GM15510 (cell line): ENCODE data around the gene CAPN2.
A peak's percentile ranks its signal among the peaks of the same experiment; 100 is the strongest.

ENCODE experiments used
- POLR2A ChIP-seq: IDR thresholded peaks from 3 replicates; pipeline ENCODE4 v1.6.1; 2011; ENCODE audit warnings: borderline replicate concordance; ENCODE audit not compliant: insufficient read length; ENCODE audit errors: extremely low read depth

Gene CAPN2

GRCh38 chr1:223708651-223709268 lies 3.6 kb upstream of the CAPN2 start:
- TF ChIP-seq POLR2A: no peak

DNA sequence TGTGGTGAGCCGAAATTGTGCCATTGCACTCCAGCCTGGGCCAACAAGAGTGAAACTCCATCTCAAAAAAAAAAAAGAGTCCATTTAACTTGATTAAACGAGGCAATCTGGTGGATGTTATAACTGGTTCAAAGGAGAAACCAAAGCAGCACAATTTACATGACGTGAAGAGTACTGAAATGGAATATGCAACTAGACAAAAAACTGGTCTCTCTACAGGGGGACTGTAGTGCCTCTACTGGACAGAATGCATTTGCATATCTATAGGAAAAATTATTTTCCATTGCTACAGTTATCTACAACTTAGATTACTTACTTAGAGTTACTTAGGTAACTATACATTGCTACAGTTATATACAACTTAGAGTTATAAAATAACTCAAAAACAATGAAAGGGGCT lies 2.7 kb upstream of the CAPN2 start:
- no peak for TF ChIP-seq POLR2A

DNA sequence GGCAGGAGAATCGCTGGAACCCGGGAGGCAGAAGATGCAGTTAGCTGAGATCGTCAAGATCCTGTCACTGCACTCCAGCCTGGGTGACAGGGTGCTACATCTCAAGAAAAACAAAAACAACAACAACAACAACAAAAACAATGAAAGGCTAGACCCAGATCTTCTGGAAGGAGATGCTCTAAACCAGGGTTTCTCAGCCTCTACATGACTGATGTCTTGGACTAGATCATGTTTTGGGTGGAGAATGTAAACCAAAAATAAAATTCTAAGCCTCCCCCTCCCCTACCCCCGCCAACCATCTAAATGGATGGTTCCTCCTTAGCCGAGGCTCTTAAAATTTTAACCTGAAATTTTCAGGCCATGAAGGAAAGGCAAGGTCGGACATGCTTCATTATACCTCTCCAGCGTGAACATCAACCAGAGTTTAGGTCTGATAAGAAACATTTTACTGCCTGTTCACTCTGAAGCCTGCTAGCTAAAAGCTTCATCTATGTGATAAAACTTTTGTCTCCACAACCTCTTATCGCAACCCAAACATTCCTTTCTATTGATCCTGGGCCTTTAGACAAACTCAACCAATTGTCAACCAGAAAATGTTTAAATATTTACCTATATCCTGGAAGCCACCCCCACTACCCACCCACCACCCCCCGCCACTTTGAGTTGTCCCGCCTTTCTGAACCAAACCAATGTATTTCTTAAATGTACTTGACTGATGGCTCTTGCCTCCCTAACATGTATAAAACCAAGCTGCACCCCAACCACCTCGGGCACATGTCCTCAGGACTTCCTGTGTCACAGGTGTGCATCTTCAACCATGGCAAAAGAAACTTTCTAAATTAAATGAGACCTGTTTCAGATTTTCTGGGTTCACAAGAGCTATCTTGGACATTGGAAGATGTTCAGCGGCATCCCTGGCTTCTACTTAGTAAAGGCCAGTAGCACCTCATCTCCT lies 1.9 kb upstream of the CAPN2 start:
- no peak for TF ChIP-seq POLR2A

- no peak for TF ChIP-seq POLR2A
These were observed 1.2 kb upstream of the CAPN2 start for GRCh38 chr1:223711173-223711572.

- TF ChIP-seq POLR2A: no peak
These were observed 569 bp upstream of the CAPN2 start for GRCh38 chr1:223711747-223712193.

DNA sequence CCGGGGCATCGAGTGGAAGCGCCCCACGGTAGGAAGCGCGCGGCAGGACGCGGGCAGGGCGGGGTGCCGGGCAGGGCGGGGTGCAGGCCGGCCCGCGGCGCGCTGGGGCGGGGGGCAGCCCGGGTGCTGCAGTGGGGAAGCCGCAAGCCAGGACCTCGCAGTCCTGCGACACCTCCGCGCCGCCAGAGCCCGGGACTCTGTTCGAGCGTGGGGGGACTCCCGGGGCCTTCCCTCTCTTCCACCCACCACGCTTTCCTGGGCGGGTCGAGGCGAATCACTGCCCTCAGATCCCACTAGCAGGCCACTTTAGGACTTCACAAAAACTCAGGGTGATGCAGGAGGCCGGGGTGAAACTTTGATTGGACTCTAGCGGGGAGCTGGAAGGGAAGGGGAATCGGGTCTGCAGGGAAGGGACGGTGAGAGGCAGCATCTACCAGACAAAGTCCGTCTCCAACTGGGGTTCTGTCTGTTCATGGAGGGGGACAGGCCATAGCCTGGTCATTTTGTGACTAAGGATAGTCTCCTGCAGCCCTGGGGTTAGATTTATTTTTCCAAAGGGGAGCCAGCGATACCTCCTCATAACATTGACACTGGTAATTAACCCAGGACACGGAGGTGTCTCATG lies 623 bp downstream of the CAPN2 start:
- TF ChIP-seq POLR2A: no peak

DNA sequence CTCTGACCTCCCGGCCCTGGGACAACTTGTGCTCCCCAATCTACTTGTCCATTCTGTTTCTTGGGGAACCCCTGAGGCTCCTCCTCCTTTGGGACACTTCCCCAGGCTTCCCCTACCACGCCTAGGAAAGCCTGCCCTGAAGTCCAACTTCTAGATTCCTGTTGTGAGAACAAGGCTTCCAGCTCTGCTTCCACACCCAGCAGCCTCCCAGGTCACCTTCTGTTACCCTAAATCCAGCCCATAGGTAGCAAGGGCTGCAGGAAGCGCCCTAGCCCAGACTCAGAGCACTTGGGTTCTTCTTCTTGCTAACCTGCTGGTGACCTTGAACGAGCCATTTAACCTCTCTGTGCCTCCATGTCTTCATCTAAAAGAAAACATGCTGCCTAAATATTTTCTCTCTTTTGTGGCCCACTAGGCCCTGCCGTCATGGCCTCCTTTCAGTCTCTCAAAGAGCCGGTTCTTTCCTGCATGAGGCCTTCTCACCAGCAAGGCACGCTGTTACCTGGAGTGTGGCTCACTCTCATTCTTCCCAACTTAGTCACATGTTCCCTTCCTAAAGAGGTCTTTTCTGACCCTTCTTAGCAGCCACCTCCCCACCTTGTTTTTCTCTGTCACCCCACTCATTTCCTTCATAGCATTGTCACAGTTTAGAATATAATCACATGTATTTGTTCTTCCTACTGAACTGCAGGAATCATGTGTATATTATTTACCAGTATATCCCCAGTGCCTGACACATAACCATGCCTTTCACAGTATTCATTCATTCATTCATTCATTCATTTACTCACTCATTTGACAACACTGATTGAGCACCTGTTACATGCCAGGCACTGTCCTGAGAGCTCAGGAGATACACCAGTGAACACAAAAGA lies 1.4 kb downstream of the CAPN2 start:
- no peak for TF ChIP-seq POLR2A

GRCh38 chr1:223714421-223714724 lies 2.0 kb downstream of the CAPN2 start:
- no peak for TF ChIP-seq POLR2A

DNA sequence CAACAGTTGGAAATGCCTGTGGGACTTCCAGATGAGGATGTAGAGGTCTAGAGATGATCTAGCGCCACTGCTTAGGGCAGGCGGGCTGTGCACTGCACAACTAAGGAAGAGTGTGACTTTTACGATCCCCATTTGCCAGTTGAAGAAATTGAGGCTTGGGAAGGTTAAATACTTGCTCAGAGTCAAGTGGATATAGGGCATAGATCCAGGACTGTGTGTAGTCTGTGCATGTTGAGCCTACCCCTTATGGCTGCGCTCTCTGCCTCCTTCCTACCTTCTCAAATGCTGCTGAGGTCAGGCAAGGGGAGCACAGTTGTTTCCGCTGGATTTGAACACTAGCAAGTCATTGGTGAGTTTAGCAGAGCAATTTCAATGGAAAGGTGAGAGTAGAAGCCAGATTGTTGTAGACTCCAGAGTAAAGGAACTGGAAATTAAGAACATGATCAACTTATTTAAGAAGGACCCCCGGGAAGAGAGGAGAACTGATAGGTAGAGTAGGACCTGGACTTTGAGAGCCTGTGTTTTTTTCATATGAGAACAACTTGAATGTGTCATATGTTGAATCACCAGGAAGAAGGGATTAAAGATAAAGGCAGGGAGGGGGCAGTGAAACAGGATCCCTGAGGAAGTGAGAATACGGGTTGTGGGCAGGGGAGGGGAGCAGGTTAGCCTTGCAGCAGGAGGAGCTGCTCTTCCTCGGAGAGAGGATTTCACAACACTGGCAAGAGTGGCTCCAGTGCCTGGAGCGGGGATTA lies 2.7 kb downstream of the CAPN2 start:
- TF ChIP-seq POLR2A: no peak

DNA sequence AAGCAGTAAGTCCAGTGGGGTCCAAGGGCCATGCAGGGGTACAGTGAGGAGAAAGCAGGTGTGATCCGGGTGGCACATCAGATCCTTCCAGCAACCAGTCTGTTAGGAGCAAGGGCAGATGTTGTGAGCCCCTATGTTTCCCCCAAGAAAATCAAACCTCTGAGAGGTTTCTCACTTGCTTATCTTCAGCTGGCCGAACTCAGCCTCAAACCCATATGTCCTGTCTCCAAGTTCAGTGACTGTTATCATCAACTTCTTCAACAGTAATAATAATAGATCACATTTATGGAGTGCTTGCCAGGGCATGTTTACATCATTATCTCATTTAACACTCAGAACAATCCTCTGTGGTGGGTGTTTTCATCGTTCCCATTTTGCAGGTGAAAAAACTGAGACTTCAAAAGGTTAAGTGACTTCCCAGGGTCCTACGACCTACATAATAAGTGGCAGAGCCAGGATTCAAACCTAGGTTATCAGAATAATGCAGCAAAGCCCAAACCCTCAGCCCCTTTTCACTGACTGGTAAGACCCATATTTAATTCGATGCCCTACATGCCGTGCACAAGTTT lies 3.3 kb downstream of the CAPN2 start:
- TF ChIP-seq POLR2A: no peak

GRCh38 chr1:223716302-223716862 lies 4.0 kb downstream of the CAPN2 start:
- TF ChIP-seq POLR2A: peak; percentile 38

- no peak for TF ChIP-seq POLR2A
These were observed 4.8 kb downstream of the CAPN2 start for GRCh38 chr1:223717123-223717522.

DNA sequence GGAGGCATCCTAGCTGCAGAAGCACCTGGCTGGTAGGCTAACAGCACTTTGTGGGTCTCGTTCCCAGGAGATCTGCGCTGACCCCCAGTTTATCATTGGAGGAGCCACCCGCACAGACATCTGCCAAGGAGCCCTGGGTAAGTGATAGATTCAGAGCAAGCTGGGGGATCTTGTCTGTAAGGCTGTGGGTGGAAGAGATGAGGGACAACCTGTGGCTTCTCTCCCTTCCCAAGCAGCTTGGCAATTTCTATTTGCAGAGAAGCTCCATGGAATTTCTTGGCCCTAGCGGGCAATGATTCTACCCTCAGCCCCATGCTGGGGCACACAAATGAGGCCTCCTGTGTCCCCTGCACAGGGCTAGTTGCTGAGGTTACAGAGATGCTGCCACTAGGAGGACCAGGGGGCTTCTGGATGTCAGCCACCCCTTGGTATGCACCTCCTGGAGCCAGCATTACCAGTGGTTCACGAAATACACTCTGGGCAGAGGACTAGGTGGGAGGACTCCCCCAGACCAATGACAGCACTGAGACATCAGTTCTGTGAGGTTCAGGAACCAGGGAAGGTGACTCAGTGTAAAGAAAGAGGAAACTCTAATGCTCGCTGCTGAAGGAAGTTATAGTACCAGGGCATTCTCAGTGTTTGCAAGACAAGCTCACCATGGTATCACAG lies 5.5 kb downstream of the CAPN2 start:
- no peak for TF ChIP-seq POLR2A

DNA sequence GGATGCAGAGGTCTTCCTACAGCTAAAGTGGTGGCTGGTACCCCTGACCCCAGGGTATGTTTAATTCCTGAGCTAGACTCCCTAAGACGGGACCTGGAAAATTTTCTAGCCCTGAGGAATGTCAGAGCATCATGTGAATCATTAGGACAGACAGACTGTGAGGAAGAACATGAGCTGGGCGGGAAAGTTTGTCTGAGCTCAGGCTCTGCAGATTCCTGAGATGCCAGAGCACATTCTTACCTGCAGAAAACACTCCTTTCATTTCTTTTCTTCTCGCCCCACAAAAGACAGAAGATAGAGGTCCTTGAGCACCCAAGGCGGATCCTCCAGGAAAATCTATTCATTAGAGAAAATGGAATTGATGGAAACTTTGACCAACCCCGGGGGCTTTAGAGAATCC lies 6.5 kb downstream of the CAPN2 start:
- no peak for TF ChIP-seq POLR2A
